K562 (cell line): Measurements from ENCODE around the gene SLC1A3. TPM values are rescaled to one million over a fixed set of nuclear protein-coding genes. Genes with fewer than 3 reads are reported as not detected.

Source experiments
- ATAC-seq: fragments of 200-7000 bp; cut with Tn5 transposase; 3 replicates; pipeline ENCODE4 v1.9.1; 2020; ENCODE audit warnings: moderate library complexity
- BruUV-seq: library from RNA; stranded (reverse); fragments of 400-500 nt; replicated peaks from 2 replicates; lab custom pipeline; 2021; lab: Mats Ljungman, UMichigan
- CTCF ChIA-PET: fragments of 300-600 bp; formaldehyde crosslinking; extraction: SDS; loops from one replicate; lab custom pipeline; 2021; ENCODE audit warnings: low intra/inter-chr PET ratio; lab: Yijun Ruan, JAX
- POLR2A ChIA-PET: fragments of 300-600, 350-650 bp; sonication (Branson Sonifier 250); formaldehyde crosslinking; extraction: SDS; loops from one replicate; lab custom pipeline; 2021; ENCODE audit warnings: antibody characterized with exemption, inconsistent platforms; lab: Yijun Ruan, JAX
- DNase-seq, 4 experiments: peaks; one replicate each; pipeline versions ENCODE4 v3.0.0 to v3.0.0-alpha.2; 2011 to 2018; ENCODE audit warnings: low spot score in 3 of 4, mixed read lengths in 3 of 4; ENCODE audit errors: extremely low read depth in 1 of 4
- FAIRE-seq: peaks from 2 replicates; lab custom pipeline; 2011; peaks lifted over from hg19 to GRCh38; lab: Jason Lieb, UNC
- H2AFZ ChIP-seq: 2 replicates; pipeline ENCODE4 v1.6.0; 2011; ENCODE audit warnings: low read depth, low read length, control low read depth, inconsistent platforms
- H3K27ac ChIP-seq: fragments of 200-600 bp; 3 replicates; pipeline ENCODE4 v1.8.0; 2011; ENCODE audit warnings: low read depth, mild to moderate bottlenecking, control low read depth, inconsistent platforms, low read length, moderate library complexity, mixed read lengths; ENCODE audit errors: extremely low read depth
- H3K27me3 ChIP-seq, 2 experiments: fragments of 300-600 bp in 1 of 2; 2 replicates in 1 of 2; 3 replicates in 1 of 2; pipeline versions ENCODE4 v1.6.0 to v1.8.0; 2011; ENCODE audit warnings: inconsistent platforms in 2 of 2, low read length in 2 of 2, mild to moderate bottlenecking in 1 of 2, mixed read lengths in 1 of 2, moderate library complexity in 1 of 2; ENCODE audit not compliant: control insufficient read depth in 2 of 2, insufficient read depth in 2 of 2
- H3K36me3 ChIP-seq: fragments of 300-600 bp; 3 replicates; pipeline ENCODE4 v1.8.0; 2011; ENCODE audit warnings: mild to moderate bottlenecking, low read length, inconsistent platforms; ENCODE audit not compliant: control insufficient read depth, insufficient read depth
- H3K4me1 ChIP-seq, 2 experiments: fragments of 200-600 bp in 1 of 2; replicated peaks in 1 of 2; 2 replicates in 1 of 2; 3 replicates in 1 of 2; pipeline versions ENCODE4 v1.5.1 to v1.8.0; 2011; ENCODE audit warnings: inconsistent platforms in 2 of 2, low read length in 2 of 2, mild to moderate bottlenecking in 1 of 2, mixed read lengths in 1 of 2, moderate library complexity in 1 of 2; ENCODE audit not compliant: control insufficient read depth in 2 of 2, insufficient read depth in 2 of 2
- H3K4me2 ChIP-seq: 2 replicates; pipeline ENCODE4 v1.6.1; 2011; ENCODE audit warnings: low read length, control low read depth, inconsistent platforms, mixed read lengths; ENCODE audit not compliant: insufficient read depth
- H3K4me3 ChIP-seq: fragments of 200-600 bp; sonication (generic), shearing (Covaris generic); 2 replicates; pipeline ENCODE4 v1.5.1; 2016; ENCODE audit warnings: control low read depth, inconsistent platforms
- H3K79me2 ChIP-seq: fragments of 200-600 bp; 3 replicates; pipeline ENCODE4 v1.8.0; 2011; ENCODE audit warnings: low read length, inconsistent platforms; ENCODE audit not compliant: control insufficient read depth, insufficient read depth
- H3K9ac ChIP-seq, 2 experiments: 2 replicates each; pipeline versions ENCODE4 v1.6.0 to v1.6.1; 2011; ENCODE audit warnings: low read depth in 2 of 2, low read length in 2 of 2, control low read depth in 1 of 2, inconsistent platforms in 1 of 2, mild to moderate bottlenecking in 1 of 2, mixed read lengths in 1 of 2; ENCODE audit not compliant: insufficient read depth in 1 of 2
- H3K9me1 ChIP-seq: one replicate; pipeline ENCODE4 v1.6.0; 2011; ENCODE audit warnings: inconsistent platforms, mild to moderate bottlenecking, low read length, moderate library complexity; ENCODE audit not compliant: control insufficient read depth, insufficient read depth
- H3K9me3 ChIP-seq: replicated peaks from 2 replicates; pipeline ENCODE4 v1.5.1; 2011; ENCODE audit warnings: low read depth, low read length, inconsistent platforms; ENCODE audit not compliant: control insufficient read depth, insufficient read depth
- H4K20me1 ChIP-seq: replicated peaks from 2 replicates; pipeline ENCODE4 v1.6.1; 2011; ENCODE audit warnings: low read length, inconsistent platforms, mixed read lengths; ENCODE audit not compliant: control insufficient read depth, insufficient read depth
- ATF3 ChIP-seq, 2 experiments: fragments of 450-650 bp in 1 of 2; sonication (generic) in 1 of 2; formaldehyde crosslinking in 1 of 2; IDR thresholded peaks in 1 of 2; conservative IDR thresholded peaks in 1 of 2; 2 replicates each; pipeline versions ENCODE4 v1.6.1 to v1.8.1; 2016 to 2023; ENCODE audit warnings: mild to moderate bottlenecking in 2 of 2, moderate library complexity in 2 of 2, inconsistent platforms in 1 of 2, missing genetic modification reagents in 1 of 2
- BHLHE40 ChIP-seq: IDR thresholded peaks from 2 replicates; pipeline ENCODE4 v1.6.1; 2011; ENCODE audit warnings: low read length, improper control_type of control experiment
- BMI1 ChIP-seq: fragments of 150-350 bp; IDR thresholded peaks from 2 replicates; pipeline ENCODE4 v1.6.1; 2014; ENCODE audit warnings: low read length
- FOXJ2 ChIP-seq: fragments of 200-800 bp; sonication (Bioruptor generic); IDR thresholded peaks from 2 replicates; pipeline ENCODE4 v1.6.1; 2016; ENCODE audit warnings: missing genetic modification characterization, missing compliant biosample characterization
- FOXM1 ChIP-seq, 2 experiments: fragments of 450-650 bp in 1 of 2; sonication (generic) in 1 of 2; formaldehyde crosslinking in 1 of 2; IDR thresholded peaks; 2 replicates each; pipeline versions ENCODE4 v1.6.1 to v1.9.0; 2017 to 2022; ENCODE audit warnings: low read depth in 2 of 2, mild to moderate bottlenecking in 2 of 2, missing genetic modification reagents in 1 of 2, moderate library complexity in 1 of 2
- MYC ChIP-seq, 2 experiments: fragments of 250-450 bp in 1 of 2; sonication (Bioruptor Pico) in 1 of 2; IDR thresholded peaks; 2 replicates each; pipeline versions ENCODE4 v1.5.1 to v1.6.1; 2012 to 2021; ENCODE audit warnings: low read depth in 2 of 2, borderline replicate concordance in 1 of 2, improper control_type of control experiment in 1 of 2, low read length in 1 of 2, mild to moderate bottlenecking in 1 of 2, moderate library complexity in 1 of 2
- NR3C1 ChIP-seq: sonication (generic); formaldehyde crosslinking; IDR thresholded peaks from 2 replicates; pipeline ENCODE4 v1.8.1; 2022; ENCODE audit warnings: missing genetic modification reagents
- ZKSCAN1 ChIP-seq: fragments of 150-350 bp; IDR thresholded peaks from 2 replicates; pipeline ENCODE4 v1.6.1; 2016; ENCODE audit warnings: low read depth, low read length
- WGBS: fragments of 100-300 bp; shearing (Covaris generic); methylation state at CpG from one replicate; pipeline ENCODE4 v1.1.6; 2016; ENCODE audit warnings: low coverage, mixed read lengths; ENCODE audit not compliant: insufficient coverage; ENCODE audit errors: missing lambda C conversion rate; 5-methylcytosine and 5-hydroxymethylcytosine counted together
- in situ Hi-C: fragments of 300-500 bp; cut with MboI; formaldehyde crosslinking; loops from 4 replicates; pipeline ENCODE4 v1.15.0; 2018; ENCODE audit warnings: inconsistent platforms, mixed read lengths
- intact Hi-C: fragments of 100-400 bp; cut with micrococcal nuclease; formaldehyde crosslinking; loops from 2 replicates; pipeline ENCODE4 v1.14.2; 2022
- polyA plus RNA-seq, 8 experiments: library from polyadenylated mRNA; depleted of rRNA in 4 of 8; stranded (reverse) in 5 of 8; unstranded in 3 of 8; fragments of >200 nt; fragmentation: Nextera tagmentation in 2 of 8; fragmentation: Illumina TruSeq in 1 of 8; extraction: Ambion mirVana in 2 of 8; extraction: Trizol in 1 of 8; gene quantifications; 2 replicates each; pipeline versions ENCODE4 v1.2.1 to v1.2.3, GENCODE V29; 2011 to 2014; ENCODE audit warnings: inconsistent platforms in 1 of 8, missing spikeins in 1 of 8
- total RNA-seq, 7 experiments: library from RNA; depleted of rRNA in 6 of 7; stranded (reverse); fragments of >200 nt in 6 of 7; fragmentation: Illumina TruSeq in 2 of 7; extraction: Trizol in 2 of 7; gene quantifications; 2 replicates each; pipeline versions ENCODE4 v1.2.1 to v1.2.3, GENCODE V29; 2011 to 2021; ENCODE audit warnings: low replicate concordance in 1 of 7

Gene SLC1A3
- total and polyA plus RNA-seq, 9 of the 15 experiments (the other 6 are each of a cell fraction or from before 2014, with no cell fraction given), result 0.13 TPM; not detected in 8

GRCh38 chr5:36703245-36703860, 96.9 kb downstream of the SLC1A3 start:
- Histone ChIP-seq H3K4me1 (peaks cover 0 to 7% of the 10 kb centered on the region in 2 experiments; a peak in 2 of 5 replicates), H3K4me2 (no peak overlapping the region; the same call in 1 of the 2 replicates), H3K9ac (no peak overlapping the region), H3K36me3 (no peaks in the 10 kb centered on the region), H3K4me3 (no peak overlapping the region), H3K27ac (no peak overlapping the region), H3K9me3 (no peaks in the 10 kb centered on the region), H2AFZ (no peak overlapping the region), H3K9me1 (peaks cover 2% of the 10 kb centered on the region), H3K79me2 (no peaks in the 10 kb centered on the region), H4K20me1 (no peaks in the 10 kb centered on the region), H3K27me3 (peaks cover 0 to 4% of the 10 kb centered on the region in 2 experiments; a peak in 2 of 5 replicates)
- BruUV-seq, result no TSS peak
- CTCF ChIA-PET, result no interaction called here
- no peak for DNase-seq
- no peak for FAIRE-seq
- 6% methylated on average over 5 of the region's 5 CpGs for WGBS
- in situ Hi-C loops, result no loop called here
- intact Hi-C loops, result no loop called here
- POLR2A ChIA-PET, result no interaction called here
- ATAC-seq, result peak; percentile 82
- no peak for TF ChIP-seq NR3C1 (CRISPR knock-in tag)
- TF ChIP-seq ZKSCAN1, result no peak
- peak; percentile 80 for TF ChIP-seq MYC (IDR thresholded peaks at IDR 0.05; ENCODE audit: low read depth, low read length)
- TF ChIP-seq MYC (CRISPR knock-in tag; IDR thresholded peaks at IDR 0.05; ENCODE audit: borderline replicate concordance, low read depth), result peak; percentile 43; the same call in 1 of the 2 replicates
- no peak for TF ChIP-seq FOXM1 (IDR thresholded peaks at IDR 0.05; ENCODE audit: low read depth)
- no peak for TF ChIP-seq FOXM1 (CRISPR knock-in tag; IDR thresholded peaks at IDR 0.05; ENCODE audit: low read depth)
- peak; percentile 53; the same call in 1 of the 2 replicates for TF ChIP-seq ATF3 (IDR thresholded peaks at IDR 0.05)
- no peak for TF ChIP-seq ATF3 (CRISPR knock-in tag; conservative IDR thresholded peaks at IDR 0.05)
- TF ChIP-seq BHLHE40, result peak; percentile 29; the same call in 1 of the 2 replicates
- peak; percentile 57; the same call in 1 of the 2 replicates for TF ChIP-seq FOXJ2 (tag)
- no peak for TF ChIP-seq BMI1
